ENCODE results near the gene YBX2.
A peak's percentile ranks its signal among the peaks of the same experiment; 100 is the strongest.

Gene YBX2

DNA sequence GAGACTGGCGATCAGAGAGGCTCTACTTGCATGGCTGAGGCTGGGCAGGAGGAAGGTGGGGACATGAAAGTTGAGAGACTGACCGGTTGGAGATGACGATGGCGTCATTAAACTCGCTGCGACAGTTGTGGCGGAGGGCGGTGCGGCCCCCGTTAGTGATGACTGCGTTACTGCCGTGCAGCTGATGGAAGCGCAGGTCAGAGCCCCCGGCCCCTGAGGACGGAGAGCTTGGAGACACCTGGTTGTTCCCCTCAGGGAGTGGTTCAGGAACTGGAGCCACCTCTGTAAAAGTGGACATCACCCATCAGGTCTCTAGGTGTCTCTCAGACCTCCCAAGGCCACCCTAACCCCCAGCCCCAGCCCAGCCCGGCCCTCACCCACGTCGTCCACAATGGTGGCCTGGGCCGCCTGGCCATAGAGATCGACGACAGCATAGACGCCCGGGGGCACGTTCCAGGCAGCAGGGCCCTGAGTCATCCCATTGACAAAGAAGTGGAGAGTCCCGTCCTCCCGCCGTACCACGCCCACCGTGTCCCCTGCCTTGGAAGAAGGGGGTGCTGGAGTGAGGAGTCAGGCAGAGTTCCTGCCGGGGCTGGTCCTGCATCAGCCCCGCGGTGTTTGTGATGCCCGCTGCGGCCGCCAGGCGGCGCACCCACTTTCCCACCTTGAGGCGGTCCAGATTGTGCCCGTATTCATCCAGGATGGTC lies 29.4 kb upstream of the YBX2 start:
- DNase-seq, result peak in 8 of 51 donors; percentile 4 to 47 (median 15)

DNA sequence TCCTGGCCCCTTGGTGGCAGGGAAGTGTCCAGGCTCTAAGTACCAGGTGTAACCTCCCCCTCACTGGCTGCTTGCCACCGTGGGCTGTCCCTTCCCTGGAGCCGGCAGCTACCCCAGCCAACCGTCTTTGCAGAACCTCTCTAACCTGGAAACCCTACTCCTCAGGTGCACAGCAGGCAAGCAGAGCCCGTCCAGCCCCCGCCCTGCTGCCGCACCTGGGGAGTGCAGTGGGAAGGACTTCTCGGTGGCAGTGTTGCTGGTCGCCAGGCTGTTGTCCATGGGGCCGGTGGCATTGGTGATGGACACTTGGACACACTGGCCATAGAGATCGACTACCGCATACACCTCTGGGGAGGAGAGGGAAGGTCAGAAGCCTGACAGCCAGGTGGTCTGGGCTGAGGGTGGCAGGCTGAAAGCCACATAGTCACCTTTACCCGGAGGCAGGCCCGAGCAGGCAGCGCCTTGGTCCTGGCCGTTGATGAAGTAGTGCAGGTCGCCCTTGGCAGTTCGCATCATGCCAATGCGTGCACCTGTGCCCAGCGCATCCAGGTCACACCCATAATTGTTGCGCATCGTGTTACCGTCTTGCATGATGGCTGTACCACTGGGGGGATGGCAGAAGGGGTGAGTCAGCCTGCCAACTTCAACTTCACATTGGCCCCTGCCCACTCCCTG lies 28.2 kb upstream of the YBX2 start:
- no peak for DNase-seq

DNA sequence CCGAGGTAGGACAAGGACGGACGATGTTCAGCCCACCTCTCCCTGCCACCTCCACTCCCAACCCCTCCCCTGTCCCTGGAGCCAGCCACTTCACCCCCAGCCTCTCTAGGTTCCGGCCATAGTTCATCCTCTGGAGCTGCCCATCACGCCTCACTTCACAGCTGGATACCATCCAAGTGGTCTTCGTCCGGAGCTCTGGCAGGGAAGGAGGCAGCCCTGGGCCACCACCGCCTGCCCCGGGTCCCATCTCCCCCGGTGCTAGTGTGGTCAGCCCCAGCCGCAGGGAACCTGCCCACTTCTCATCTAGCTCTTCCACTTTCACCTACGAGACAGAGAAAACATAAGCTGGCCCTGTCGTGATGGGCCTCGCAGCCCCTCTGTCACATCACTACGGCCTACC lies 27.0 kb upstream of the YBX2 start:
- DNase-seq, result no peak

DNA sequence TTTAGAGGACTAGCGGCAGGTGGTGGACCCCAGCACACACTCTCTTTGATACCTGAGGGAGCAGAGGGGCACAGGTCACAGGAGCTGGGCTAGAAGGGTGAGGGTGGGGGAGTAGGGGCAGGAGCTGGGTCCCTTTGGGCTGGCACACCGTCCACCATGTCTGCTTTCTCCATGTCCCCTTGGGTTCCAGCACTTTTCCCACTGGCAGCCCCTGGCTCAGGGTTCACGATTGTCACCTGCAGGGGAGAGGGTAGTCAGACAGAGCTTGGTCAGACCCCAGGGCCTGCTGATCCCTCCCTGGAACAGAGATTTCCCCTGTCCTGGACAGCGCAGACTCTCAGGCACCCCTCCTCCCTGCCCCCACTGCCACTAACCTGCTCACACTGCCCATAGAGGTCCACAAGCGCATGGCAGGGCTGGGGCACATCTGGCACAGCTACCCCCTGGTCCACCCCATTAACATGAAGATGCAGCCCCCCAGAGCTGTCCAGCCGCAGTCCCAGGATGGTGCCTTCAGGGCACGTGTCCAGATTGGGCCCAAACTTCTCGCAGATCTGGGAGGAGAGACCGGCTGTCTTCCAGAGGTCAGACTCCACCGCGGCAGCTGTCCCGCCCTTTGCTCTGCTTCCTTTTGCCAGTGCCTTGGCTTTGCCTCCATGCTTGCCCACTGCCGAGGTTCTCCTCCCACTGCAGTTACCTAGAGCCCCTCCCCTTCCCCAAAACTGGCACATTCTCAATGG lies 23.9 kb upstream of the YBX2 start:
- no peak for DNase-seq

DNA sequence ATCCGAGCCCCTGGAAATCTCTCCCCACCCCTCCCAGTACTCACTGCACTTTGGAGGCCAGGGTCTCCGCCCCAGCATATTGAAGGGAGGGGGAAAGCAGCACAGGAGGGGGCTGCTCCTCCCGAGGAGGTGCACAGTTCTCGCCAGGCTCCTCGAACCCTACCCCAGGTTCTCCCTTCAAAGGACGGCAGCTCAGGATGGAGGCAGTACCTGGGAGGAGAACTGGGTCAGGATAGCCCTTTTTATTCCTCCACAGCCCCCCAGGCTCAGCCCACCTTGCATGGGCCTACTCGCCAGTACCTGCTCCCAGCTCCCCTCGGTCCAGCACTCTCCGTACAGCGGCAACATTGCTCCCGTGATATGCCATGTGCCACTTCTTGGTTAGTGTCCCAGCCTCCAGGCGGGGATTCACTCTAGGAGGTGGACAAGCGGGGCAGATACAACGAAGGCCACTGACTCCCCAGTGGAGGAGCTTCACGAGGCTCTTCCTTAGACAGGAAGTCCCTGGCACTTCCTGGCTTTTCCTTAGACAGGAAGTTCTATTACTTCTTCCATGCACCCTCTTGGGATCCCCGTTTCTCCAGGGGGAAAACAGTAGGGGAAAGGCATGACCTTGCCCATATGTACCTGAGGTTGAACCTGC lies 22.8 kb upstream of the YBX2 start:
- no peak for DNase-seq

DNA sequence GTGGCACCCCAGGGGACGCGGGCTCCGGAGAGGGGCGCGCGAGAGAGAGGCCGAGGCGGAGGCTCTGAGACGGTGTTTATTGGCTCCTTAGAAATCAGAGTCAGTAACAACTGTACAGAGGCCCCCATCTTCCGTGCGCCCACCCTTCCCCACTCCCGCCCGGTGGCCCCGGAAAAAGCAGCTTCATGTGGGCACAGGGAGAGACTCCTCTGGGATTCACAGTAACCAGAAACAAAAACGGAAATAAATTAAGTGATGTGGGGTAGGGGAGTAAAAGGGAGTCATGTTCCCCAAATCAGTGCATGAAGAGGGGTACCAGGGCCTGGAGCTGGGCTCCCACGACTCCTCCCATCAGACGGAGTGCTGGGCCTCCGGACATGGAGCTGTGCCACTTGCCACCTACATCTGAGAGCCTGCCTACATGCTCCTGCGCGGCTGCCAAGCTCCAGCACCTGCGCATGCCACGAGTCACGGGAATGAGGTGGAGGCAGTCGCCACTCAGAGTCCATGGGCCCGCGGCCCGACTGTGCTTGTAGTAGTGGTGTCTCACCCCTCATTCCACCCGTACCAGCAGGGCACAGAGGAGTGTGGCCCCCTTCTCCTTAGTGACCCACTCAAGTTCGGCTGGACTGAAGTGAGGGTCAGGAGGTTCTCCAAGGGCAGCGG lies 21.3 kb upstream of the YBX2 start:
- DNase-seq, result peak in 2 of 51 donors; percentile 16 to 37

DNA sequence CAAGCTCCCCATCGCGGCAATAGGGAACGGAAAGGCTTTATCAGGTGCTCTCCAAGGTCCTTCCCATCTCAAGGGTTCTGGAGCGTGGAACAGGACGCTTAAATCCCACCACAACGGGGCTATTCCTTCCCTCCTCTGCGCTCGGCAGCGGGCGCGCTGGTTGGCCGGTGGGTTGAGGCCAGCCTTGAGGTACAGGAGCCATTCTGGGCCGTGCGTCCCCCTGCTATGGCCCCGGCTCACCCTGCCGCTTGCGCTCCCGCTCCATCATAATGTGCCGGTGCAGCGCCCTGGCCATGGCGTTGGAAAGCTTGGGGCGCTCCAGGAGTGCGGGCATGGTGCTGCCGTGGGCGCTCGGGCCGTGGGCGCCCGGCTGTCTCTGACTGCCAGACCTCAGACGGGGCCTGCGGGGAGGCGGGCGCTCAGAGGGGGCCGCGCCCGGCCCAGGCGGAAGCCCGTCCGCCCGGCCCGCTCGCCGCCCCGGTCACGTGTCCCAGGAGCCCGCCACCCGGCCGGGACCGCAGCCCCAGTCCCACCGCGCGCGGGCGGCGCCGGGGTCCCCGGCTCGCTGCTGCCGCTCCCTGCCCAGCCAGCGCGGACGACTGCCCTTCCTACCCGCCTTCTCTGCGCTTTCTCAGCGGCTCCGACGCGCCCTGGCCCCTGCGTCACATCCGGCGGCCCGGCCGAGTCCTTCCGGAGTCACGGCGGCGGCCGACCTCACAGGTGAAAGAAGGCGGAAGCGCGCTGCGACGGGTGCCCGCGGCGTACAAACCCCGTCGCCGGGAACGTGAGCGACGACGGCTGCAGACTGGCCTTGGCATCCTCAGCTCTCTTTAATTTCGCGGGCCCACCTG lies 20.5 kb upstream of the YBX2 start, which contains the start of gene GPS2:
Gene GPS2, minus strand, starts transcription at position 642 of the 851 bp plus-strand sequence. Its CDS starts 308 bp downstream, at position 334.
- peak; percentile 36 to 96 (median 86) for DNase-seq

DNA sequence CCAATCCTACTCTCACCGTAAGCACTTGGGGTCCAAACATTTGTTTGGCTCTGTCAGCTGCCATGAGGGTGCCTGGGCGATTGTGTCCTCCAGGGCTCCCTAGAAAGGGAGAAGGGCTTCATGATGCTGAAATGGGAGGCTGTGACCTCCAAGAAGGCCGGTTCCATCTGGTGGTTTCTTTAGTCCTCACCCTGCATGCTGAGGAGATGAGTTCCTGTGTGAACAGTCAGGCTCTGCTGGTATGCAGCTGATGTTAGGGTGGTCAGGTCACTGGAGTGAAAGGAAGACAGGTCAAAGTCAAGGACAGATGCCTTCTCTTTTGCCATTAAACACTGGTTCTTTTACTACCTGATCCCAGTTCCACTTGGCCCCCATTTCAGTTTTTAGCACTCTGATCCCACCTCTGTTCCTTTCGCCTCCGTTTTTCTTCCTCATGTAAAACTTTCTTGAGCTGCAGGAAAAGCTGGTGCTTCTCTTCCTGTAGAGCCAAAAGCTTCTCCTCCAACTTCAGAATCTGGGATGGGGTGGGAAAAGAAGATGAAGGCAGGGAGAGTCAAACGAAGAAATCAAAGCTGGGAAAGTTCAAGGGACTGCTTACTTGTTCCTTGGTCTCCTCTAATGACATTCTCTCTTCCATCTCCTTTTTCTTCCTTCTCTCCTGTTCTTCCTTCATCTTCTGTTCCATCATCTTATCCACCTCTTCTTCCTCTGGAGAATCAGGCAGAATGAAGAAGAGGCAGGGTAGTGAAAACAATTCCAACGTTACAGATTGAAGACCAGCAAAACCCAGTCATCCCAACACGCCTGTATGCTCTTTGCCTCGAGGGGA lies 19.7 kb upstream of the YBX2 start:
- no peak for DNase-seq

DNA sequence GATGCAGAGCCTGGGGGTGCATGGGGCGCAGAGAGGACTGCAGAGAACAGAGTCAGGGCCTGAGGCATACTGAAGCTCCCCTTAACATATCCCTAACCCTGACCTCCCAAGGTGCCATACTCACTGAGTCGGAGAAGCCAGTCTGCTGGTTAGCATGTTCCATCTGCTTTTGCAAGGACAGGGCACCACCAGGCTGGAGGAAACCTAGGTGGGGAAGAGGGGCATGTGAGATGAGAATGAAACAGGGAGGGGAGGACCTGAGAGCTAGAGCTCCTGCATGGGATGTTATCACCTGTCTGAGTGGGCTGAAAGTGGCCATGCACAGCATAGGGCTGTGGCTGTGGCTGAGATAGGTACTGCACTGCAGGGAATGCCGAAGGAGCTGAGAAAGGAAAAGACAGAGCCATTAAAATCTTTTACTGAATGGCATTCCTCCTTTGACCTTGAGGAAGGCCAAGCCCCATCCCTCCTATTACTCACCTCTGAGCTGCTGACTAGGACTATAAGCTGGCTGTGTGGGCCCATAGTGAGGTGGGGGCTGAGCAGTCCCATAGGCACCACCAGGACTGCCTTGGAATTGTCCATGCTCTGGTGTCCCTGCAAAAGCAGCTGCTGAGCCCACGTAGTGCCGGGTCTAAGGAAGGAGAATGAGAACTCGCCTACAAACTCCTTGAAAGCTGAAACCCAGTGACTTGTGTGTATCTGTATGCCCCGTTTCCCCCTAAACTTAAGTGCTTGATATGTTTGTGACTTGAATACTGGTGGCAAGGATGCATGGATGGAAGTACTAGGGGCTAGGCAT lies 18.9 kb upstream of the YBX2 start:
- no peak for DNase-seq

DNA sequence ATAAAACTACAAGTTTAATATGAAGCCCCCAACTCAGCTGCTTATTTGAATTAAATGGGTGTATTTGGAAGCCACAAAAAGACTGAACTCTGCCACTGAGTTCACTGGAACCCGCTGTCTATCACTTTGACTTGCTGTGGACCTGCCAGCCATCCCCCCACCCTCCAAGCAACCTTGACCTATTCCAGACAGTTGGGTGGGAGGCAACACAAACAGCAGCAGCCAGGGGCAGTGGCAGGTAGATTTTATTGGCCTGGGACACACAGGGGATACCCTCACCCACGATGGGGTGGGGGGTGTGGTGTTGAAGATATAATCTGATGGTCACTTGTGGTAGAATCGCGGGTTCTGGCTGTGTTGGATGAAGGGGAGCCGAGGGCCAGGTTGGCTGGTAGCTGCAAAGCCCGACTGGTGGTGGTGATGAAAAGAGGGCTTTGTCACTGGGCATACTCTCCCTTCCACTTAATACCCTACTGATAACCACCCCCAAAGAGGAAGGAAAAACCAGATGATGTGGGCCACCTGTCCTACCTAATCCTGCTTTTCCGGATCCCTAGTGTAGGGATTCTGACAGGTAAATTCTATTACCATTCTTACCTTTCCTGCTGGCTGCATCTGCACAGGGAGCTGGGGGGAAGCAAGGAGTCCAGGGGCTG lies 18.1 kb upstream of the YBX2 start:
- no peak for DNase-seq

DNA sequence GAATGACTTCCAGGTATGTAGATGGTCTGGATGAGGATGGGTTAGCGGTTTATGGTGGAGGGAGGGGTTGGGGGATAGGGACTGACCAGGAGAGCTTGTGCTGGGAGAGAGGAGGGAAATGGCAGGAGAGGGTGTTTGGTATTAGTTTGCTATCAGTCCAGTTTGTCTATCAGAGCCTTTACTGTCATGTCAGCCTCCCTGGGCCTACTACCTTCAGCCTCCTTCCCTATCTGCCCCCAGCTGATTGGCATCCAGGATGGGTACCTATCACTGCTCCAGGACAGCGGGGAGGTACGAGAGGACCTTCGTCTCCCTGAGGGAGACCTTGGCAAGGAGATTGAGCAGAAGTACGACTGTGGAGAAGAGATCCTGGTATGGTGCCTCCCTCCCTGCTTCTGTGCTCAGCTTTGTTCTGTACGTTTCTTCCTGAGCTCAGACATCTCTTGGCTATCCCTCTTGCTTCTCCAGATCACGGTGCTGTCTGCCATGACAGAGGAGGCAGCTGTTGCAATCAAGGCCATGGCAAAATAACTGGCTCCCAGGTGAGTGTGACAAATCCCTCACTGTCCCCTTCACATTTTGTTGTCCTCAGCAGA lies 16.8 kb upstream of the YBX2 start:
- DNase-seq, result no peak

DNA sequence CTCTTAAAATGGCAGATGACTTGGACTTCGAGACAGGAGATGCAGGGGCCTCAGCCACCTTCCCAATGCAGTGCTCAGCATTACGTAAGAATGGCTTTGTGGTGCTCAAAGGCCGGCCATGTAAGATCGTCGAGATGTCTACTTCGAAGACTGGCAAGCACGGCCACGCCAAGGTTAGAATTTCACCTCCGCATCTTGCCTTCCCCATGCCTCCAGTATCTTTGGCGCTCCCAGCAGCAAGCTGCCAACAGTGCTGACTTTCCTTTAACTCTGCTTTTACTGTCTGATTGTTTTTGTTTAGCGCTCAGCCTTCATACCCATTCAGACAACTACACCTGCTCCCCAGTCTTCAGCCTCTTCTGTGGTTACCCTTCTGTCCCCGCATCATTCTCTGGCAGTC lies 15.2 kb upstream of the YBX2 start:
- no peak for DNase-seq

DNA sequence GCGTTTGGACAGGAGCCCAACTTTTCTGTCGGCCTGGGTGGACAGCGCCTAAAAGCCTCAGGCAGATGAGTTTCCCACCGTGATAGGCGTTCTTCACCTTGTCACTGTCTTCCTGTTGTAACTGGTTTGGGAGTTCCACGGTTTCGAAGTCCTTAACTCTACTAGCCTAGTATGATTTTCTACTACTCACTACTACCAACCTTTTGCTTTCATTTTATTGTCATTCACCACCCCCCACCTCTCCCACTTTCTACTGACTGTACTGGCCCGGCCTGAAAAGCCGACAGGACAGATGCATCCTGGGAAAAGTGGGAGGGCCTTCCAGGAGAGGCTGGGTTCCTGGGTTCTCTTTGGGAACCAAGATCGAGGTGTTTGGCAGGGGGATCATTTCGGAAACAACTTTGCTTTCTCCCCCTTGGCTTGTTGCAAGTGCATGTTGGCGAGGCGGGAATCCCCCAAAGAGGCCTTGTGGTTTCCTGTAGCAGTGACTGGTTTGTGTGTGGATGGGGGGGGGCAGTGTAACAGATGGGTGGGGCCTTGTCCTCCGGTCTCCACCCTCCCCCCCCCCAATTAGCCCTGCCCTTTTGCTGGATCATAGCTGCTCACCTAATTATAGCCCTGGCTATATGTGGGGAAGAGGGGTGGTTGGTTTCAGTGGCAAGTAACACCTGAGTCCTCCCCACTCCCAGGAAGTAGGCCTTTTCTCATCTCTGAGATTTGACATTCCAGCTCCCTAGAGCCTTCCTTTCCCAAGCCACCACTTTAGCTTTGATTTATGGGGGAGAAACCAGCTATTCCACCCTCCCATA lies 14.4 kb upstream of the YBX2 start:
- DNase-seq, result peak in 34 of 51 donors; percentile 9 to 69 (median 38)

DNA sequence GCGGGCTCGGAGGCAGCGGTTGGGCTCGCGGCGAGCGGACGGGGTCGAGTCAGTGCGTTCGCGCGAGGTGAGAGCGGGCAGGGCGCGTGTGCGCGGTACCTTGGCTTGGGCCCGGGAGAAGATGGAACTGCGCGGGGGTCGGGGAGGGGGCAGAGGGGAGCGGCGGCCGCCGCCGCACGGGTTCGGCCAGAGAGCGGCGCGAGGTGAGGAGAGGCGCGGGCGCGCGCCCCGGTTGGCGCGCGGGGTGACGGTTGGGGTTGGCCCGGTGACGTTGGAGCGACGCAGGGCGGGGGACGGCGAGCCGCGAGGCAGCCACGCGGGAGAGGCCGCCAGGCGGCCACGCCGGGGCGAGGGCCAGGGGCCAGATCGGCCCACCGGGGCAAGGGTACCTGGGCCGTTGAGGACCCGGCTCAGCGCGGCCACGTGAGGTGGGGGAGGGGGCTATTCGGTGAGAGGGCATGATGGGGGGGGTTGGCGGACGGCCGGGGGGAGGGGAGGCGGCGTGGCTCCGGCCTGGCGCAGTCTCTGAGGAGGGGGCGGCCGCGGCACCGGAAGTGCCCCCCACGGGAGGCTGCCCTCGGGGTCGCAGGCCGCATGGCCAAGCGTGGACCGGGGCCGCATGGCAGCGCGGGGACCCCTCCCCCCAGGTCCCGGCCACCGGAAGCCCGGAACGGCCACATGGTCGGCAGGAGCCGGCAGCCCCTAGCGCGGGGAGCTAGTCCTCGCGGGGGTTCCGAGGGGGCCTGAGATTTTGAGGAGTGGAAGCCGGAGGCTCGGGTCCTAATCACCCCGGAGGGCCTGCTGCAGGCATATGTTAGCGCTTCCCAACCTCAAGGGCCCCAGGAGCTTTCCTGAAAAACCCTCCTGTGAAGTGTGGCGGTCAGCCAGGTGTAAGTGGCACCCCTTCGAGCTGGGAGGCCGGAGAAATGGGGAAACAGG lies 13.5 kb upstream of the YBX2 start:
- peak in 16 of 51 donors; percentile 34 to 66 (median 54) for DNase-seq

DNA sequence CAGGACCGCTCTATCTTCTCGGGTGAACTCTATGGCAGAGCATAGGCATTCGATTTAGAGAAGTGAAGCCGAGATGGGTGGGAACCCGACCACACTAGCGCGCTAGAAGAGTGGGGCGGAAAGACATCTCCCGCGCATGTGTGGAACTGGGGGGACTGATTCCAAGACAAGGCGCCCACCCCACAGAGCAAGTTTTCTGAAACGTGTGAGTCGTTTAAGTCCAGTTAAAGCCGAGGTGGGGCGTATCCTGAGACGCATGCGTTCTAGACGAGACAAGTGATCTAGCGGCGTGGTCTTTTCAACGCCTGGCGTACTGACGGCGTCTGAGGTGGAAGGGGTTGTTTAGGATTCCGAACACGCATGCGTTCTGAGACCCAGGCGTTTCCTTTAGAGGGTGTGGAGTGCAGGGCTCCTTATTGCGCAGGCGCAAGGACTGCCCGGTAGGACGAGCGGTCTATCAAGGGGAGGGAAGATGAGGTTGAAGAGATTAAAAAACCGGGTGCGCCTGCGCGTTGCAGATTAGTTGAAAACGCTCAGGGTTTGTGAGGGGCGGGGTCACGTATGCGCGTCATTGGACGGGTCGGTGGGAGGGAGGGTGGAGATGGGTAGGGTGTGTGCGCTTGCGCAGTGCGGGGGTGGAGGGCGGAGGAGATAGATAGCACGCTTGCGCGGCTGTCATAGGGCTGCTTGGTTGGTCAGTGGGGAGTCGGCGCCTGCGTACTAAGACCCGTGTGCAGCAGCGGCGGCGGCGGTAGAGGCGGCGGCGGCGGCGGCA lies 12.7 kb upstream of the YBX2 start, which contains the start of gene EIF5A:
Gene EIF5A, plus strand, starts transcription at position 718 of the 775 bp plus-strand sequence. CDS start 2,008 bp downstream, outside the sequence.
- peak; percentile 90 to 100 (median 99) for DNase-seq
